GM19099 (cell line): ENCODE measurements around the gene KLF7.

ENCODE experiments used
- POLR2A ChIP-seq: IDR thresholded peaks from 3 replicates; pipeline ENCODE4 v1.6.1; 2011; ENCODE audit warnings: low read depth; ENCODE audit not compliant: insufficient read length; ENCODE audit errors: extremely low read depth

Gene KLF7

GRCh38 chr2:207128867-207129266 lies 36.9 kb downstream of the KLF7 start:
- TF ChIP-seq POLR2A = no peak

GRCh38 chr2:207126724-207127308 lies 38.9 kb downstream of the KLF7 start:
- no peak for TF ChIP-seq POLR2A

- TF ChIP-seq POLR2A = no peak
Observed at GRCh38 chr2:207123776-207124391, 41.9 kb downstream of the KLF7 start.

GRCh38 chr2:207123335-207123744 lies 42.4 kb downstream of the KLF7 start:
- TF ChIP-seq POLR2A = no peak

- no peak for TF ChIP-seq POLR2A
Observed at GRCh38 chr2:207122651-207123334, 43.0 kb downstream of the KLF7 start.

- TF ChIP-seq POLR2A = no peak
Observed at GRCh38 chr2:207121784-207122183, 44.0 kb downstream of the KLF7 start.

GRCh38 chr2:207119048-207119447 lies 46.7 kb downstream of the KLF7 start:
- no peak for TF ChIP-seq POLR2A

- no peak for TF ChIP-seq POLR2A
Observed at GRCh38 chr2:207117668-207118067, 48.1 kb downstream of the KLF7 start.

- no peak for TF ChIP-seq POLR2A
Observed at GRCh38 chr2:207115715-207116364, 49.9 kb downstream of the KLF7 start.

- TF ChIP-seq POLR2A = no peak
Observed at GRCh38 chr2:207113414-207113813, 52.3 kb downstream of the KLF7 start.

- no peak for TF ChIP-seq POLR2A
Observed at GRCh38 chr2:207112785-207113184, 53.0 kb downstream of the KLF7 start.

- TF ChIP-seq POLR2A = no peak
Observed at GRCh38 chr2:207112383-207112782, 53.4 kb downstream of the KLF7 start.

- no peak for TF ChIP-seq POLR2A
Observed at GRCh38 chr2:207111757-207112156, 54.0 kb downstream of the KLF7 start.

- TF ChIP-seq POLR2A = no peak
Observed at GRCh38 chr2:207110715-207111114, 55.0 kb downstream of the KLF7 start.

- no peak for TF ChIP-seq POLR2A
Observed at GRCh38 chr2:207110310-207110709, 55.4 kb downstream of the KLF7 start.

- no peak for TF ChIP-seq POLR2A
Observed at GRCh38 chr2:207109768-207110167, 56.0 kb downstream of the KLF7 start.
